Mucosa of stomach (tissue), 1 donor: ENCODE results near the gene GPR39.
"Not testable (repeated sequence)": the region's sequence is repeated elsewhere in the genome, so short reads cannot be mapped to it uniquely, and the experiment has no call there.

Experiments used
- H3K27me3 ChIP-seq: one replicate; pipeline ENCODE4 v1.7.0; 2013; ENCODE audit warnings: mild to moderate bottlenecking, low read length; ENCODE audit not compliant: control insufficient read depth, insufficient read depth
- H3K36me3 ChIP-seq: one replicate; pipeline ENCODE4 v1.7.0; 2013; ENCODE audit warnings: low read length; ENCODE audit not compliant: control insufficient read depth, insufficient read depth
- H3K4me1 ChIP-seq: one replicate; pipeline ENCODE4 v1.7.0; 2013; ENCODE audit warnings: mild to moderate bottlenecking, low read length; ENCODE audit not compliant: control insufficient read depth, insufficient read depth
- H3K4me3 ChIP-seq: one replicate; pipeline ENCODE4 v1.7.0; 2013; ENCODE audit warnings: low read length
- H3K9ac ChIP-seq: one replicate; pipeline ENCODE4 v1.7.0; 2013; ENCODE audit warnings: mild to moderate bottlenecking, low read length, moderate library complexity
- H3K9me3 ChIP-seq: one replicate; pipeline ENCODE4 v1.7.0; 2013; ENCODE audit warnings: mild to moderate bottlenecking, low read length, moderate library complexity; ENCODE audit not compliant: control insufficient read depth
- donor health status: Pancreatic carcinoma.

GPR39 gene

GRCh38 chr2:132521341-132521740, 104.7 kb downstream of the GPR39 start:
- H3K9me3 ChIP-seq, result no peaks in the 10 kb centered on the region
- H3K4me3 ChIP-seq, result no peak overlapping the region
- H3K4me1 ChIP-seq, result no peaks in the 10 kb centered on the region
- H3K36me3 ChIP-seq, result no peaks in the 10 kb centered on the region
- no peak overlapping the region for H3K9ac ChIP-seq
- H3K27me3 ChIP-seq, result no peaks in the 10 kb centered on the region

GRCh38 chr2:132522901-132523300, 106.3 kb downstream of the GPR39 start:
- Histone ChIP-seq H3K9me3 (no peaks in the 10 kb centered on the region), H3K36me3 (no peaks in the 10 kb centered on the region), H3K9ac (no peak overlapping the region), H3K4me3 (no peak overlapping the region), H3K4me1 (no peaks in the 10 kb centered on the region), H3K27me3 (no peaks in the 10 kb centered on the region)

- H3K9me3 ChIP-seq, H3K27me3 ChIP-seq, H3K36me3 ChIP-seq, H3K4me3 ChIP-seq, H3K4me1 ChIP-seq, H3K9ac ChIP-seq: not testable (repeated sequence)
Measured at GRCh38 chr2:132537061-132537460, 120.5 kb downstream of the GPR39 start.

- H3K4me3 ChIP-seq, result no peak overlapping the region
- no peaks in the 10 kb centered on the region for H3K9me3 ChIP-seq
- H3K36me3 ChIP-seq, result no peaks in the 10 kb centered on the region
- H3K9ac ChIP-seq, result no peak overlapping the region
- H3K4me1 ChIP-seq, result peaks cover 6% of the 10 kb centered on the region
- H3K27me3 ChIP-seq, result no peaks in the 10 kb centered on the region
Measured at GRCh38 chr2:132538331-132538855, 121.8 kb downstream of the GPR39 start.

- Histone ChIP-seq H3K4me1 (peaks cover 15% of the 10 kb centered on the region), H3K4me3 (no peak overlapping the region), H3K9ac (no peak overlapping the region), H3K27me3 (no peaks in the 10 kb centered on the region), H3K9me3 (no peaks in the 10 kb centered on the region), H3K36me3 (no peaks in the 10 kb centered on the region)
Measured at GRCh38 chr2:132540166-132540565, 123.6 kb downstream of the GPR39 start.

GRCh38 chr2:132542953-132543569, 126.5 kb downstream of the GPR39 start:
- Histone ChIP-seq H3K36me3 (no peaks in the 10 kb centered on the region), H3K4me3 (no peak overlapping the region), H3K9me3 (no peaks in the 10 kb centered on the region), H3K4me1 (peaks cover 15% of the 10 kb centered on the region), H3K27me3 (no peaks in the 10 kb centered on the region), H3K9ac (no peak overlapping the region)

- H3K36me3 ChIP-seq, result no peaks in the 10 kb centered on the region
- no peak overlapping the region for H3K4me3 ChIP-seq
- H3K4me1 ChIP-seq, result peaks cover 15% of the 10 kb centered on the region
- H3K9ac ChIP-seq, result no peak overlapping the region
- no peaks in the 10 kb centered on the region for H3K27me3 ChIP-seq
- H3K9me3 ChIP-seq, result no peaks in the 10 kb centered on the region
Measured at GRCh38 chr2:132544006-132544630, 127.5 kb downstream of the GPR39 start.

GRCh38 chr2:132547090-132547687, 130.6 kb downstream of the GPR39 start:
- H3K27me3 ChIP-seq, result no peaks in the 10 kb centered on the region
- H3K9me3 ChIP-seq, result no peaks in the 10 kb centered on the region
- no peak overlapping the region for H3K9ac ChIP-seq
- H3K36me3 ChIP-seq, result no peaks in the 10 kb centered on the region
- H3K4me1 ChIP-seq, result peaks cover 15% of the 10 kb centered on the region
- no peak overlapping the region for H3K4me3 ChIP-seq

GRCh38 chr2:132549935-132550670, 133.5 kb downstream of the GPR39 start:
- H3K9me3 ChIP-seq, result no peaks in the 10 kb centered on the region
- H3K9ac ChIP-seq, result no peak overlapping the region
- no peak overlapping the region for H3K4me3 ChIP-seq
- H3K36me3 ChIP-seq, result no peaks in the 10 kb centered on the region
- no peaks in the 10 kb centered on the region for H3K4me1 ChIP-seq
- no peaks in the 10 kb centered on the region for H3K27me3 ChIP-seq

GRCh38 chr2:132550946-132551345, 134.3 kb downstream of the GPR39 start:
- Histone ChIP-seq H3K27me3 (no peaks in the 10 kb centered on the region), H3K9me3 (no peaks in the 10 kb centered on the region), H3K4me1 (no peaks in the 10 kb centered on the region), H3K4me3 (no peak overlapping the region), H3K9ac (no peak overlapping the region), H3K36me3 (no peaks in the 10 kb centered on the region)

- Histone ChIP-seq H3K27me3 (no peaks in the 10 kb centered on the region), H3K9ac (no peak overlapping the region), H3K36me3 (no peaks in the 10 kb centered on the region), H3K4me1 (no peaks in the 10 kb centered on the region), H3K9me3 (no peaks in the 10 kb centered on the region), H3K4me3 (no peak overlapping the region)
Measured at GRCh38 chr2:132557694-132558093, 141.1 kb downstream of the GPR39 start.

GRCh38 chr2:132559326-132559725, 142.7 kb downstream of the GPR39 start:
- no peaks in the 10 kb centered on the region for H3K36me3 ChIP-seq
- H3K9ac ChIP-seq, result no peak overlapping the region
- no peaks in the 10 kb centered on the region for H3K27me3 ChIP-seq
- peaks cover 2% of the 10 kb centered on the region for H3K4me1 ChIP-seq
- no peaks in the 10 kb centered on the region for H3K9me3 ChIP-seq
- H3K4me3 ChIP-seq, result no peak overlapping the region
